Measurements from ENCODE around the gene MAP1LC3B. TPM values are rescaled to one million over a fixed set of nuclear protein-coding genes. Genes with fewer than 3 reads are reported as not detected.
"Not testable (repeated sequence)": the region's sequence is repeated elsewhere in the genome, so short reads cannot be mapped to it uniquely, and the experiment has no call there.

MAP1LC3B gene
- polyA plus RNA-seq, 12 donors: 34.4 to 58.1 (median 53.9) TPM; not detected in 1

GRCh38 chr16:87376660-87377059 lies 15.5 kb upstream of the MAP1LC3B start:
- DNase-seq: no peak

GRCh38 chr16:87379312-87379752 lies 12.8 kb upstream of the MAP1LC3B start:
- not testable (repeated sequence) for DNase-seq

GRCh38 chr16:87380403-87380802 lies 11.7 kb upstream of the MAP1LC3B start:
- no peak for DNase-seq

GRCh38 chr16:87380881-87381280 lies 11.3 kb upstream of the MAP1LC3B start:
- DNase-seq: no peak

- DNase-seq: no peak
These were observed 9.9 kb upstream of the MAP1LC3B start for GRCh38 chr16:87382023-87382785.

- DNase-seq: peak; percentile 94
These were observed 8.5 kb upstream of the MAP1LC3B start, which contains the start of gene FBXO31 for GRCh38 chr16:87383505-87384161. Gene FBXO31 (minus strand): TSS chr16:87383776. CDS start chr16:87383744, 32 bp downstream.

DNA sequence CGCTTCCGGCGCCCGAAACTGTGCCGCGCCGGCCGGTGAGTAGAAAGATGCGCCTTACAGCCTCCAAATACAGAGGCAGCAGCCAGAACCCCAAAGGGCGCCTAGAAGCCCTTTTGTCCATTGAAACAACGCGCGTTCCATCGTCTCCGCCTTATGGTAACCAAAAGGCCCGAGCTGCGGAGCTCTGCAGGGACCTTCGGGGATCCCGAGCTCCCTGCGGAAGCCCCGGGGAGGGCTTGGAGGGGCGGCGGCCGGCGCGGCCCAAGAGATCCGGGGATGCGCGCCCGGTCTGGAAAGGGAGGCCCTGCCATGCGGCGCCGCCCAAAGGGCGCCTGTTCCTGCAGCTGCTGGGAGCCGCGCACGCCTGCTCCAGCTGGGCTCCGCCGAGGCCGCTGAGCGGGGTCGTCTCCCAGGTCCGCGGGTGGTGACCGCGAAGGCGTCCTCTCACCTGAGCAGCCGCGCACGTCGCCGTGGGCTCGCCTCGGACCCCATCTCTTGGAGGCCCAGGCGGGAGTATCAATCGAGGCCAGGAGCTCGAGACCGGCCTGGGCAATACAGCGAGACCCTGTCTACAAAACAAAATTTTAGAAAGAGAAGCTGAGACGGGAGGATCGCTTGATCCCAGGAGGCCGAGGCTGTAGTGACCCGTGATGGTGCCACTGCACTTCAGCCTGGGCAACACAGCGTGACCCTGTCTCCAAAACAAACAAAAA lies 7.8 kb upstream of the MAP1LC3B start:
- DNase-seq: no peak

DNA sequence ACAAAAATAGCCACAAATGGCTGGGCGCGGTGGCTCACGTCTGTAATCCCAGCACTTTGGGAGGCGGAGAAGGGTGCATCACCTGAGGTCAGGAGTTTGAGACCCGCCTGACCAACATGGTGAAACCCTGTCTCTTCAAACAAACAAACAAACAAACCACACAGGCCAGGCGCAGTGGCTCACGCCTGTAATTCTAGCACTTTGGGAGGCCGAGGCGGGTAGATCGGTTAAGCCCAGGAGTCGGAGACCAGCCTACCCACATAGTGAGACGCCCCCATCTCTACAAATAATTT lies 7.3 kb upstream of the MAP1LC3B start:
- not testable (repeated sequence) for DNase-seq

DNA sequence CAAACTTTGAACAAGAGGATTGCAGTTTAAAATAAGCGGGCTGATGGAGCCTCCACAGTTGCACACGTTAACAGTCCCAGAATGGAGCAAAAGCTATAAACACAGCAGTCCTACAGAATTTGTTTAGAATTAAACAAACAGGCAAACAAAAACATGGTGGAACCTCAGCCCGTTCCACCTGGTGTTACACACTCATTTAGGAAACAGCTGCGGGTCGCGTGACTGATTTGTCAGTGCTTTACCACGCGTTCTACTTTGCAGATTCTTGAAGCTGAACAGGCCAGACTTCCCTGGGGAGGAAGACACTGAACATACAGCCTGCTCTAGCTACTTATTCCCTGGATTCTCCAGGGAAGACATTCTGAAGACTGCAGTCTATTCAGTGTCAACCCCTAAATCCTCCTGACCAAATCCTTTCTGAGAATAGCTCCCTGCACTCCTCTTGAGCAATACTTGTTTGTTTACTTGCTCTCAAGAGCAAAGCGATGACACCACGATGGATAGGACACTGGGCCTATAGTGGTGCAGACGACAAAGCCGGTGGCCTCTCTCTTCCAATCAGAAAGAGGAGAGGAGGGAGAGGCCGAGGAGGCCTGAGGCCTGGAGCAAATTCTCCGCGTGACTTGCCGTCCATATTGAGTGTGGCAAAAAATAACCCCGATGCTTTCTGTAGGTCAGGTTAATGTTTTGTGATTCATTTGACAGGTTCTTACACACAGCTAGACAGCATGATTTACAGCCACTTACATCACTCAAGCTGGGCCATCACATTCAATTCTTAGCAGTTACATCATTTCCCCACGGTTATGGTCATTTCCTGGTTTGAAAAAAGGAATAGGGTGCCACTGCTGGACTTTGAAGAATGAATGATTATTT lies 4.0 kb upstream of the MAP1LC3B start:
- DNase-seq: peak; percentile 96

DNA sequence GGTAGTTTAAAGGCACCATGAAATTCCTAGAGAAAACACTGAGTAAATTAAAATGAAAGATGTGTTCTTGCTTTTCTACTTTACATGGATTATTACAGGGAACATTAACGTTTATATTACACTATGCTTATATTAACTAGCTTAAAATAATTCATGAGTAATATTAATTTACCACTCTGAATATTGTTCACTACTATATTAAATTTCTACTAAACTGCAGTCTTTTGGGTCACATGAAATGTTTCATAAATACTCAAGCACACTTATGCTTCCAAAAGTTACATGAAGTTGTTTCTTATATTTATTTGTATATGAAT lies 3.4 kb upstream of the MAP1LC3B start:
- DNase-seq: no peak

DNA sequence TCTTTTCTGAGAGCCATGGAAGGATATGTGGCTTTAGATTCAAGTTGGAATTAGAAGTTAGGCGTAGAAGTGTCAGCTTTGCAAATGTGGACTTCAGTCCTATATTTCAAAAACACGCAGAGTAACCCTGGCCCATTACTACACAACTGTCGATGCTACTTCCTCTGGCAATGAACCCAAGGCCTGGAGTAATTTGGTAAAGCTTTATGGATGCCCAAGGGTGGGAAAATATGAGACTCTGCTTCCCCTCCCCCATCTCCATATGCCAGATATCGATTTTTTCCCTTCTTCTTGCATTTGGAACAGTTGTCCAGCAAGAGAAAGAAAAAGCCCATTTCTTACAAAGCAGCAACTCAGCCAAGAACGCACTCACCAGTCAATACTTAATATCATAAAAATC lies 2.9 kb upstream of the MAP1LC3B start:
- no peak for DNase-seq

GRCh38 chr16:87389914-87390313 lies 2.2 kb upstream of the MAP1LC3B start:
- not testable (repeated sequence) for DNase-seq

GRCh38 chr16:87390641-87391323 lies 1.4 kb upstream of the MAP1LC3B start:
- DNase-seq: no peak

- peak; percentile 51 for DNase-seq
These were observed 699 bp upstream of the MAP1LC3B start for GRCh38 chr16:87391324-87391949.

GRCh38 chr16:87392821-87393679 lies 914 bp downstream of the MAP1LC3B start:
- DNase-seq: peak; percentile 47

DNA sequence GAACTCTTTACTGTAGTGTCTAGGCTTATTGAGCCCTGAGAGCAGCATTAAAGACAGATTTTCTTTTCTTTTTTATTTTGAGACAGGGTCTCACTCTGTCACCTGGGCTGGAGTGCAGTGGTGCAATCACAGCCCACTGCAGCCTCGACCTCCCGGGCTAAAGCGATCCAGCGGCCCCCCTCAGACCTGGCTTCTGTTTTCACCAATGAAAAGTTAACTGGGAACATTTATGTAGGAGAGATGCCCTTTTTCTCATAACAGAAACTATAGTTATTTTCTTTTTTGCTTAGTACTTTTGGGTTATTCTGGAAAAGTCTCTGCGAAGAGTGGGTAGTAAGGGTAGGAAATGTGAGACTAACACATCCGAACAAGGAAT lies 1.5 kb downstream of the MAP1LC3B start:
- DNase-seq: no peak

- DNase-seq: no peak
These were observed 3.2 kb downstream of the MAP1LC3B start for GRCh38 chr16:87395181-87395842.

GRCh38 chr16:87404764-87405625 lies 12.9 kb downstream of the MAP1LC3B start:
- no peak for DNase-seq
